Ascending aorta (tissue), 2 donors: ENCODE measurements around the gene GLCE. TPM values are rescaled to one million over a fixed set of nuclear protein-coding genes. Genes with fewer than 3 reads are reported as not detected.
"Not testable (repeated sequence)": the region's sequence is repeated elsewhere in the genome, so short reads cannot be mapped to it uniquely, and the experiment has no call there.

Experiments used
- DNase-seq, 2 donors: peaks; one replicate each; pipeline ENCODE4 v3.0.0-alpha.2; 2019; ENCODE audit warnings: low spot score in 2 of 2
- H3K27ac ChIP-seq, 2 donors: fragments of 200-600 bp; sonication (generic); one replicate each; pipeline ENCODE4 v1.5.1; 2016 to 2017; ENCODE audit warnings: mild to moderate bottlenecking in 1 of 2
- H3K27me3 ChIP-seq: fragments of 200-600 bp; sonication (generic); one replicate; pipeline ENCODE4 v1.5.1; 2017
- H3K36me3 ChIP-seq, 2 donors: fragments of 200-600 bp; sonication (generic); one replicate each; pipeline ENCODE4 v1.5.1; 2016
- H3K4me1 ChIP-seq, 2 donors: fragments of 200-600 bp; sonication (generic); one replicate each; pipeline ENCODE4 v1.5.1; 2016 to 2017; ENCODE audit warnings: mild to moderate bottlenecking in 1 of 2
- H3K4me3 ChIP-seq, 2 donors: fragments of 200-600 bp; sonication (generic); one replicate each; pipeline ENCODE4 v1.5.1; 2016 to 2017; ENCODE audit warnings: mild to moderate bottlenecking in 1 of 2
- H3K9me3 ChIP-seq, 2 donors: fragments of 200-600 bp; sonication (generic); one replicate each; pipeline ENCODE4 v1.5.1; 2016
- intact Hi-C: fragments of 100-400 bp; cut with DNase I; formaldehyde crosslinking; loops from one replicate; pipeline ENCODE4 v1.15.1; 2023
- total RNA-seq: library from RNA; depleted of rRNA; stranded (reverse); fragments of >200 nt; gene quantifications from one replicate; pipeline ENCODE4 v1.1.0, GENCODE V29; 2016
- TF ChIP-seq, protein P1 (sequence below), 3 experiments: fragments of 200-600 bp in 2 of 3; fragments of 450-650 bp in 1 of 3; sonication (generic) in 2 of 3; IDR thresholded peaks; one replicate each; pipeline ENCODE4 v1.5.1; 2016 to 2019; ENCODE audit warnings: antibody characterized with exemption in 3 of 3, mild to moderate bottlenecking in 1 of 3, moderate library complexity in 1 of 3

Gene GLCE
- total RNA-seq, 1 donor from 2014 or later = 13.9 TPM

DNA sequence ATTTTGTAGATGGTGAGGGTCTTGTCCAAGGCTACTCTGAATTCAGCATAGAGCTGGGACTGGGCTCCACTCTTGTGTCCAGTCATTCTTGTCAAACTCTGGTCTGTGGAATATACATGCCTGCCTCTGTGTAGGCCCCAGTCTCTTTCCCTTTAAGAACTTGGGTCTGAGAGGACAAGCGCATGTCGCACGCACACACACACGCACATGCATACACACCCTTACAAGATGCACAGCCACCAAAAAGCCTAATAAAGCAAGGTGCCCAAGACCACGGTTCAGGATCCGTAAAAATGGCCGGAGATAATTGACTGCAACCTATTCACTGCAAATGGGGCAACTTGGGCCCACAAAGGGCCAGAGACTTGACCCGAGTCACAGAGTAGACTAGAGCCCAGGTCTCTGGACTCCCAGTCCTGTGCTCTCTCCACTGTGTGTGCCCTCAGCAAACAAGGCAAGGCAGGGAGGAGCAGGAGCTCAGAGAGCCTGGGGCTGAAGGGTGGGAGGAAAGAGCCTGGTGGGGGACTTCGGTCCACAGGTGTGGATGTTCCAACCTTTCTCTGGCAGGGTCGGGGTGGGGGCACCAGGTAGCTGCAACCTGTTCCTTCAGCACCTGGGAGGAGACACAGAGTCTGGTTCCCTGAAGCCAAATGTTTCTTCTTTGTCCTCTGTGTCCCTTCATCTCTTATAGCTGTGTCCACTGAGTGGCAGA lies 137.4 kb downstream of the GLCE start:
- H3K4me3 ChIP-seq = no peak overlapping the region
- H3K9me3 ChIP-seq = no peaks in the 10 kb centered on the region
- no peaks in the 10 kb centered on the region for H3K36me3 ChIP-seq
- intact Hi-C loops = no loop called here
- peaks cover 0 to 10% of the 10 kb centered on the region in 2 donors for H3K4me1 ChIP-seq
- H3K27me3 ChIP-seq = peaks cover 17% of the 10 kb centered on the region
- no peak for DNase-seq
- H3K27ac ChIP-seq = no peak overlapping the region
- TF ChIP-seq, protein P1, sequence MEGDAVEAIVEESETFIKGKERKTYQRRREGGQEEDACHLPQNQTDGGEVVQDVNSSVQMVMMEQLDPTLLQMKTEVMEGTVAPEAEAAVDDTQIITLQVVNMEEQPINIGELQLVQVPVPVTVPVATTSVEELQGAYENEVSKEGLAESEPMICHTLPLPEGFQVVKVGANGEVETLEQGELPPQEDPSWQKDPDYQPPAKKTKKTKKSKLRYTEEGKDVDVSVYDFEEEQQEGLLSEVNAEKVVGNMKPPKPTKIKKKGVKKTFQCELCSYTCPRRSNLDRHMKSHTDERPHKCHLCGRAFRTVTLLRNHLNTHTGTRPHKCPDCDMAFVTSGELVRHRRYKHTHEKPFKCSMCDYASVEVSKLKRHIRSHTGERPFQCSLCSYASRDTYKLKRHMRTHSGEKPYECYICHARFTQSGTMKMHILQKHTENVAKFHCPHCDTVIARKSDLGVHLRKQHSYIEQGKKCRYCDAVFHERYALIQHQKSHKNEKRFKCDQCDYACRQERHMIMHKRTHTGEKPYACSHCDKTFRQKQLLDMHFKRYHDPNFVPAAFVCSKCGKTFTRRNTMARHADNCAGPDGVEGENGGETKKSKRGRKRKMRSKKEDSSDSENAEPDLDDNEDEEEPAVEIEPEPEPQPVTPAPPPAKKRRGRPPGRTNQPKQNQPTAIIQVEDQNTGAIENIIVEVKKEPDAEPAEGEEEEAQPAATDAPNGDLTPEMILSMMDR (IDR thresholded peaks at IDR 0.05) = no peak

DNA sequence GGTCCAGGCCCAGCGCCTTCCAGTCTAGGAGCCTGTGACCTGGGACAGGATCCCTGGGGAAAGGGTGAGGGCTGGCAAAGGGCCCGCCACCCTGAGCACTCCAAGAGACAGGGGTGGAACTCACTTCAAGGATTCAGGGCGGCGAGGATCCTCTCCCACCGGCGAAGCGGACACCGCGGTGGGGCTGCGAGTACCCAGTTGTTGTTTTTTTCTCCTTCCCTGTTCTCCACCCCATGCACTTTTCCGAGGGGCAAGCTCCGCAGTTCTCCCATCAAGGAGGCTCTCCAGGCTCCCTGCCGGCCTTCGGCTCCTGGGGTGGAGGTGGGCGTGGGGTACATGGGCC lies 137.9 kb downstream of the GLCE start:
- intact Hi-C loops = no loop called here
- Histone ChIP-seq H3K4me1 (peaks cover 0 to 10% of the 10 kb centered on the region in 2 donors), H3K27ac (no peak overlapping the region), H3K4me3 (peak overlapping the region; percentile 51 to 62), H3K9me3 (no peaks in the 10 kb centered on the region), H3K27me3 (peaks cover 17% of the 10 kb centered on the region), H3K36me3 (no peaks in the 10 kb centered on the region)
- TF ChIP-seq, protein P1 (IDR thresholded peaks at IDR 0.05) = no peak
- no peak for DNase-seq

DNA sequence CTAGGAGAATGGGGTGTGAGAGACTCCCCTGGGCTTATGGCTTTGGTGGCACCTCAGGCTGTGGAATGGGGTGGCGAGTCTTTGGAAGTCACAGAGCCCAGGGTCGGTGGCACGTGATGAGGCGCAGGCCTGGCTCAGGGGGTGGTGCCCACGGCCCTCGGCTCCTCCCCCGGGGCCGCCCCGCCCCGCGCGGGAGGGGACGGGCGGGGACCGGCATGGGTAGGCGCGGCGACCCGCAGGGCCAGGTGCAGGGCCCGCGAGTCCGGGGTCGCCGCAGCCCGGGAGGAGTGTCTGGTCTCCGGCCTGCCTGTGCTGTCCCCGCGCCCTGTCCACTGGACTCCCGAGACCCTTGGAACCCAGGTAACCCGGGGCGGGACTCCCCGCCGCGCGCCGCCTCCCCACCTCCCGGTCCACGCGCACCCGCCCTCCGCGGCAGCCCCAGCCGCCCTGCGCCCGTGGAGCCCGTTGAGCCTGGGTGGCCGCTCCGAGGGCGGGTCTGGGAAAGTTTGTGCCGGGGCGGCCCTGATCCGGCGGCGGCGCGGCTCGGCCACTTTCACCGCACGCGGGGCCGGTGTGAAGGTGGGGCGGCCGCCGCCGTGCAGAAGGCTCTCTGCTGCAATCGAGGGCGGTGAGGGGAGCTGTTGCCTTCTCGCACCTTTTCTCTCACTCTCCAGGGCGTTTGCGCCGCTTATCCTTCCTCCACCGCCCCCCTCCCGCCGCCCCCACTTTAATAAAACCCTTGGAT lies 138.4 kb downstream of the GLCE start, which contains the start of gene PAQR5:
Gene PAQR5 (plus strand): TSS at position 216 of the 745 bp plus-strand sequence. CDS start 61,169 bp downstream, outside the sequence.
- H3K4me1 ChIP-seq = peaks cover 0 to 10% of the 10 kb centered on the region in 2 donors
- peak within 1 kb of the TSS; percentile 51 to 62 for H3K4me3 ChIP-seq
- no peak for DNase-seq
- no peaks in the 10 kb centered on the region for H3K36me3 ChIP-seq
- peaks cover 17% of the 10 kb centered on the region for H3K27me3 ChIP-seq
- intact Hi-C loops = no loop called here
- TF ChIP-seq, protein P1 (IDR thresholded peaks at IDR 0.05) = no peak
- H3K27ac ChIP-seq = no peak within 1 kb of the TSS
- H3K9me3 ChIP-seq = no peaks in the 10 kb centered on the region

DNA sequence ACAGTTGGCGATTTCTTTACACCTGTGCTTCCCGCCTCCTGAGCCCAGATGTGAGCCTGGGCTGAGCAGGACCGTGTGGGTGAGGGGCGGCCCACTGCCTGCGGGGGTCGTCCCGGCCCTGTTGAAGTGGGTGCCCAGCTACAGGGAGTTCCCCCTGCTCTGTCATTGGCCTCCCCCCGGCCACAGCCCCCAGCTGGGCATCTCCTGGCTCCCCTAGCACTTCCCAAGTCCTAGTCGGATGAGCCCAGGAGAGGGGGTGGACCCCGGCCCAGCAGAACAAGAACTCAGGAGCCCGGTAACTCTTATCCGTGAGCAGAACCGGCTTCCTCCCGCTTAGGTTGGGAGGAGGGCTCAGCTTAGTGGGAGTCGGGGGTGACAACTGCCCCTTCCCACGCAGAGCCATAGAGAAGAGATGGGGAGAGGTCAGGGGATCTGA lies 139.0 kb downstream of the GLCE start:
- Histone ChIP-seq H3K27ac (no peak overlapping the region), H3K9me3 (no peaks in the 10 kb centered on the region), H3K4me1 (peaks cover 0 to 10% of the 10 kb centered on the region in 2 donors), H3K36me3 (no peaks in the 10 kb centered on the region), H3K27me3 (peaks cover 17% of the 10 kb centered on the region), H3K4me3 (peak overlapping the region; percentile 51 to 62)
- no peak for DNase-seq
- intact Hi-C loops = no loop called here
- TF ChIP-seq, protein P1 (IDR thresholded peaks at IDR 0.05) = no peak

DNA sequence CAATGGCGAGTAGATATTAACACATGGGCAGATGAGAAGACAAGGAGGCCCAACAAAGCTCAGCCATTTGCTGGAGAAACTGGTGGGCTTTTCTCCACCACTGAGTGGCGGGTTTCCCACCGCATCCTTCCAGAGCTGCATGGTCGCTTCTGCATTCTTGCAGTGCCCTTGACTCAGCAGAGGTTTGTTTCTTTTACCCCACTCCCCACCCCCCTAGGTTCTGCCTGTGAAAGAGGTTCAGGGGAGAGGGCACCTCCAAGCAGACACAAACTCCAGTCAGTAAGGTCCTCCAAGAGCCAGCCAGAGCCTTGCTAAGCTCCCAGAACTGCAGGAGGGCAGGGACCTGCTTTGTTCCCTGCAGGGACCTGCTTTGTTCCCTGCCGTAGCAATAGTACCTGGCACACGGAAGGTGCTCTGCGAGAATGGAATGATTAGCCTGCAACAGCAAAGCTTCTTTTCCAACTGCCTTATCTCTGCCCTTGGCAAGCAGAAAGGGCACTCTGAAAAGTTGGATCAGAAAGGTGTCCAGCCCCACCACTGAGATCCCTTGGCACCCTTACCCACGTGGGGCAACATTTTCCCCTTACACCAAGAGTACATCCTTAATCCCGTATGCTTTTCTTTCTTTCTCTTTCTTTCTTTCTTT lies 139.6 kb downstream of the GLCE start:
- H3K9me3 ChIP-seq = no peaks in the 10 kb centered on the region
- H3K36me3 ChIP-seq = no peaks in the 10 kb centered on the region
- H3K4me1 ChIP-seq = peaks cover 0 to 10% of the 10 kb centered on the region in 2 donors
- H3K27me3 ChIP-seq = peaks cover 17% of the 10 kb centered on the region
- intact Hi-C loops = no loop called here
- no peak overlapping the region for H3K27ac ChIP-seq
- no peak for DNase-seq
- TF ChIP-seq, protein P1 (IDR thresholded peaks at IDR 0.05) = no peak
- peak overlapping the region in 1 of 2 donors; percentile 62 for H3K4me3 ChIP-seq

DNA sequence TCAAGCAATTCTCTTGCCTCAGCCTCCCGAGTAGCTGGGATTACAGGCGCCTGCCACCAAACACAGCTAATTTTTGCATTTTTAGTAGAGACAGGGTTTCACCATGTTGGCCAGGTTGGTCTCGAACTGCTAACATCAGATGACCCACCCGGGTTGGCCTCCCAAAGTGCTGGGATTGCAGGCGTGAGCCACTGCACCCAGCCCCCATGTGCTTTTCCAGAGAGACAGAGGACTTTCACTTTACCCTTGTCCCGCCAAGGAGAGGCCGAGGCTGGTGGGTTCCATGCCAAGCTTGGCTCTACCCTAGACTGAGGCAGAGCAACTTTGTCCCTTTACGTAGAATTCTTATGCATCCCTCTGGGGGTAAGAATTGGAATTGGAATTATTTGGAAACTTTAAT lies 140.7 kb downstream of the GLCE start:
- H3K27ac ChIP-seq, intact Hi-C loops, H3K4me3 ChIP-seq, H3K4me1 ChIP-seq, H3K9me3 ChIP-seq, DNase-seq, H3K36me3 ChIP-seq: not testable (repeated sequence)
- peaks cover 17% of the 10 kb centered on the region for H3K27me3 ChIP-seq

DNA sequence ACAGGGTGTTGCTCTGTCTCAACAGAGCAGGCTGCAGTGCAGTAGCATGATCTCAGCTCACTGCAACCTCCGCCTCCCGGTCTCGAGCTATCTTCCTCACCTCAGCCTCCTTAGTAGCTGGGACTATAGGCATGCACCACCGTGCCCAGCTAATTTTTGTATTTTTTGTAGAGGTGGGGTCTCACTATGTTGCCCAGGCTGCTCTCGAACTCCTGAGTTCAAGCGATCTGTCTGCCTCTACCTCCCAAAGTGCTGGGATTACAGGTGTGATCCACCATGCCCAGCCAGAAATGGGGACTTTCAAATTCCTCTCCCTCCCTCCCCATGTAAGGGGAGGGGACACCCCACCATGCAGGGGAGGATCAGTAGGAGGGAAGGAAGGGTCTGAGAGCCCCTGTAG lies 141.7 kb downstream of the GLCE start:
- H3K9me3 ChIP-seq, H3K4me3 ChIP-seq, intact Hi-C loops, H3K36me3 ChIP-seq, H3K27ac ChIP-seq, H3K4me1 ChIP-seq, DNase-seq: not testable (repeated sequence)
- peaks cover 17% of the 10 kb centered on the region for H3K27me3 ChIP-seq
